Esophagus squamous epithelium (tissue), 5 donors: ENCODE data around the gene PHAX. TPM values are rescaled to one million over a fixed set of nuclear protein-coding genes. Genes with fewer than 3 reads are reported as not detected.
"Not testable (repeated sequence)": the region's sequence is repeated elsewhere in the genome, so short reads cannot be mapped to it uniquely, and the experiment has no call there.

ENCODE experiments used
- DNase-seq: peaks from one replicate; lab custom pipeline; 2025; lab: John Stamatoyannopoulos, UW
- H3K27ac ChIP-seq, 4 donors: fragments of 200-600 bp; sonication (generic); one replicate each; pipeline ENCODE4 v1.5.1; 2016 to 2019; ENCODE audit warnings: mild to moderate bottlenecking in 1 of 4
- H3K27me3 ChIP-seq, 4 donors: fragments of 200-600 bp; sonication (generic); 1 replicate in 3 of 4; 2 replicates in 1 of 4; pipeline versions ENCODE4 v1.5.1 to v1.6.0; 2017 to 2021; ENCODE audit warnings: antibody characterized with exemption in 1 of 4
- H3K36me3 ChIP-seq, 3 donors: fragments of 200-600 bp; sonication (generic); one replicate each; pipeline ENCODE4 v1.5.1; 2016 to 2019
- H3K4me1 ChIP-seq, 3 donors: fragments of 200-600 bp; sonication (generic); one replicate each; pipeline ENCODE4 v1.5.1; 2017 to 2019
- H3K4me3 ChIP-seq, 4 donors: fragments of 200-600 bp; sonication (generic); 1 replicate in 3 of 4; 2 replicates in 1 of 4; pipeline ENCODE4 v1.5.1; 2016 to 2019; ENCODE audit warnings: mild to moderate bottlenecking in 2 of 4, moderate library complexity in 1 of 4
- H3K9me3 ChIP-seq, 3 donors: fragments of 200-600 bp; sonication (generic); one replicate each; pipeline ENCODE4 v1.5.1; 2016 to 2019
- CTCF ChIP-seq, 6 experiments: fragments of 450-650 bp in 4 of 6; fragments of 200-600 bp in 2 of 6; sonication (generic) in 2 of 6; IDR thresholded peaks; one replicate each; pipeline ENCODE4 v1.5.1; 2016 to 2019; ENCODE audit warnings: antibody characterized with exemption in 6 of 6, mild to moderate bottlenecking in 4 of 6, moderate library complexity in 4 of 6
- POLR2A ChIP-seq, 4 donors: fragments of 450-650 bp; IDR thresholded peaks; one replicate each; pipeline ENCODE4 v1.6.1; 2017; ENCODE audit warnings: antibody characterized with exemption in 4 of 4, mild to moderate bottlenecking in 4 of 4, moderate library complexity in 3 of 4
- WGBS, 2 donors: methylation state at CpG; one replicate each; pipeline ENCODE4 v1.1.5; 2018; 5-methylcytosine and 5-hydroxymethylcytosine counted together
- intact Hi-C: fragments of 100-400 bp; cut with DNase I; formaldehyde crosslinking; loops from one replicate; pipeline ENCODE4 v1.15.0; 2022
- total RNA-seq, 4 donors: library from RNA; depleted of rRNA; stranded (reverse); fragments of >200 nt; gene quantifications; one replicate each; pipeline ENCODE4 v1.1.0, GENCODE V29; 2016
- donor health status: DM: yes; HTN: yes; CAD: no.

The PHAX gene
- total RNA-seq, 4 donors from 2014 or later = 40.3 to 59.5 (median 49.3) TPM

GRCh38 chr5:126615286-126615685 lies 14.5 kb downstream of the PHAX start:
- H3K27ac ChIP-seq = no peak overlapping the region
- 79 to 90% methylated on average over 4 of the region's 4 CpGs for WGBS, 2 donors
- no peak for DNase-seq
- H3K27me3 ChIP-seq = no peaks in the 10 kb centered on the region
- H3K36me3 ChIP-seq = peaks cover 9 to 95% (median 14%) of the 10 kb centered on the region in 3 donors
- TF ChIP-seq CTCF (IDR thresholded peaks at IDR 0.05) (no peak), POLR2A (IDR thresholded peaks at IDR 0.05) (no peak)
- H3K9me3 ChIP-seq = no peaks in the 10 kb centered on the region
- intact Hi-C loops = no loop called here
- H3K4me1 ChIP-seq = no peaks in the 10 kb centered on the region
- no peak overlapping the region for H3K4me3 ChIP-seq

- DNase-seq, H3K27ac ChIP-seq, H3K9me3 ChIP-seq, H3K4me3 ChIP-seq, H3K4me1 ChIP-seq, H3K27me3 ChIP-seq, intact Hi-C loops: not testable (repeated sequence)
- WGBS, 2 donors = 94 to 96% methylated on average over 8 of the region's 8 CpGs
- peaks cover 9 to 94% (median 14%) of the 10 kb centered on the region in 3 donors for H3K36me3 ChIP-seq
These were observed 16.9 kb downstream of the PHAX start for GRCh38 chr5:126617603-126618002.

- peaks cover 0 to 8% (median 0%) of the 10 kb centered on the region in 3 donors for H3K4me1 ChIP-seq
- 84 to 90% methylated on average over 2 of the region's 2 CpGs for WGBS, 2 donors
- intact Hi-C loops = no loop called here
- DNase-seq = no peak
- peaks cover 9 to 92% (median 14%) of the 10 kb centered on the region in 3 donors for H3K36me3 ChIP-seq
- no peak overlapping the region for H3K4me3 ChIP-seq
- TF ChIP-seq CTCF (IDR thresholded peaks at IDR 0.05) (no peak), POLR2A (IDR thresholded peaks at IDR 0.05) (no peak)
- no peaks in the 10 kb centered on the region for H3K27me3 ChIP-seq
- H3K9me3 ChIP-seq = no peaks in the 10 kb centered on the region
- no peak overlapping the region for H3K27ac ChIP-seq
These were observed 19.0 kb downstream of the PHAX start for GRCh38 chr5:126619781-126620180.

GRCh38 chr5:126624534-126624933 lies 23.8 kb downstream of the PHAX start:
- no peak overlapping the region for H3K4me3 ChIP-seq
- 37 to 47% methylated on average over 4 of the region's 4 CpGs for WGBS, 2 donors
- H3K4me1 ChIP-seq = peaks cover 0 to 8% (median 0%) of the 10 kb centered on the region in 3 donors
- DNase-seq = no peak
- H3K9me3 ChIP-seq = no peaks in the 10 kb centered on the region
- TF ChIP-seq POLR2A (IDR thresholded peaks at IDR 0.05) (no peak), CTCF (IDR thresholded peaks at IDR 0.05) (no peak)
- peak overlapping the region in 1 of 4 donors; percentile 45 for H3K27ac ChIP-seq
- H3K27me3 ChIP-seq = no peaks in the 10 kb centered on the region
- intact Hi-C loops = no loop called here
- H3K36me3 ChIP-seq = peaks cover 0 to 81% (median 6%) of the 10 kb centered on the region in 3 donors

- Histone ChIP-seq H3K4me1 (peaks cover 0 to 8% (median 0%) of the 10 kb centered on the region in 3 donors), H3K9me3 (no peaks in the 10 kb centered on the region), H3K27me3 (no peaks in the 10 kb centered on the region), H3K36me3 (peaks cover 0 to 46% (median 6%) of the 10 kb centered on the region in 3 donors), H3K4me3 (no peak overlapping the region), H3K27ac (no peak overlapping the region)
- no peak for DNase-seq
- 91 to 98% methylated on average over 6 to 9 of the region's 11 CpGs for WGBS, 2 donors
- TF ChIP-seq POLR2A (IDR thresholded peaks at IDR 0.05) = no peak
- no peak for TF ChIP-seq CTCF (IDR thresholded peaks at IDR 0.05)
- intact Hi-C loops = no loop called here
These were observed 27.4 kb downstream of the PHAX start for GRCh38 chr5:126628102-126628501.

GRCh38 chr5:126631920-126632319 lies 31.2 kb downstream of the PHAX start:
- no peak overlapping the region for H3K27ac ChIP-seq
- 75 to 79% methylated on average over 2 of the region's 3 CpGs for WGBS, 2 donors
- H3K36me3 ChIP-seq = peaks cover 0 to 12% (median 0%) of the 10 kb centered on the region in 3 donors
- DNase-seq = no peak
- H3K4me1 ChIP-seq = no peaks in the 10 kb centered on the region
- no peak overlapping the region for H3K4me3 ChIP-seq
- intact Hi-C loops = no loop called here
- H3K9me3 ChIP-seq = no peaks in the 10 kb centered on the region
- no peaks in the 10 kb centered on the region for H3K27me3 ChIP-seq
- TF ChIP-seq POLR2A (IDR thresholded peaks at IDR 0.05) (no peak), CTCF (IDR thresholded peaks at IDR 0.05) (no peak)
